Loucy (cell line): ENCODE measurements around the gene C12orf75.

Experiments used
- H2AFZ ChIP-seq: fragments of 200-600 bp; sonication (generic); 2 replicates; pipeline ENCODE4 v1.6.0; 2016; ENCODE audit warnings: antibody characterized with exemption, mild to moderate bottlenecking, low read length, moderate library complexity
- H3F3A ChIP-seq: fragments of 200-600 bp; 2 replicates; pipeline ENCODE4 v1.6.0; 2016; ENCODE audit warnings: antibody characterized with exemption, low read depth, mild to moderate bottlenecking
- H3K27me3 ChIP-seq: fragments of 200-600 bp; sonication (generic); 2 replicates; pipeline ENCODE4 v1.6.1; 2014; ENCODE audit warnings: low read length, mild to moderate bottlenecking; ENCODE audit not compliant: insufficient read depth, poor library complexity, severe bottlenecking
- H3K36me3 ChIP-seq: fragments of 200-600 bp; sonication (generic); 2 replicates; pipeline ENCODE4 v1.6.1; 2016; ENCODE audit warnings: low read length; ENCODE audit not compliant: insufficient read depth
- H3K4me1 ChIP-seq: fragments of 200-600 bp; sonication (generic); 2 replicates; pipeline ENCODE4 v1.5.1; 2014; ENCODE audit warnings: low read length, mild to moderate bottlenecking; ENCODE audit not compliant: insufficient read depth, poor library complexity, severe bottlenecking
- H3K4me2 ChIP-seq: fragments of 200-600 bp; sonication (generic); 2 replicates; pipeline ENCODE4 v1.6.0; 2014; ENCODE audit warnings: antibody characterized with exemption, low read length, low read depth, mild to moderate bottlenecking; ENCODE audit not compliant: poor library complexity, severe bottlenecking
- H3K4me3 ChIP-seq: fragments of 200-600 bp; sonication (generic); 2 replicates; pipeline ENCODE4 v1.5.1; 2014; ENCODE audit warnings: low read length, mild to moderate bottlenecking, mixed read lengths; ENCODE audit not compliant: poor library complexity, severe bottlenecking
- H3K79me2 ChIP-seq: fragments of 200-600 bp; sonication (generic); 2 replicates; pipeline ENCODE4 v1.6.1; 2014; ENCODE audit warnings: low read length; ENCODE audit not compliant: insufficient read depth
- H3K9ac ChIP-seq: fragments of 200-600 bp; sonication (generic); 2 replicates; pipeline ENCODE4 v1.6.0; 2014; ENCODE audit warnings: mild to moderate bottlenecking, low read depth, low read length, moderate library complexity; ENCODE audit not compliant: poor library complexity, severe bottlenecking
- H3K9me2 ChIP-seq: fragments of 200-600 bp; sonication (generic); replicated peaks from 2 replicates; pipeline ENCODE4 v1.6.1; 2016; ENCODE audit warnings: low read depth, low read length, mixed read lengths
- H3K9me3 ChIP-seq: fragments of 200-600 bp; sonication (generic); 2 replicates; pipeline ENCODE4 v1.6.1; 2014; ENCODE audit warnings: mild to moderate bottlenecking, antibody characterized with exemption, low read length, low read depth; ENCODE audit not compliant: insufficient read depth
- H4K20me1 ChIP-seq: fragments of 200-600 bp; sonication (generic); 2 replicates; pipeline ENCODE4 v1.6.0; 2014; ENCODE audit warnings: antibody characterized with exemption, low read length, mild to moderate bottlenecking; ENCODE audit not compliant: insufficient read depth, poor library complexity, severe bottlenecking
- EZH2phosphoT487 ChIP-seq: fragments of 200-600 bp; IDR thresholded peaks from 2 replicates; pipeline ENCODE4 v1.6.1; 2018; ENCODE audit warnings: antibody characterized with exemption, mild to moderate bottlenecking, moderate library complexity, borderline replicate concordance
- TF ChIP-seq, protein P1 (sequence below): fragments of 200-600 bp; sonication (generic); conservative IDR thresholded peaks from 2 replicates; pipeline ENCODE4 v1.5.1; 2014; ENCODE audit warnings: mild to moderate bottlenecking, antibody characterized with exemption, low read length

C12orf75 gene

DNA sequence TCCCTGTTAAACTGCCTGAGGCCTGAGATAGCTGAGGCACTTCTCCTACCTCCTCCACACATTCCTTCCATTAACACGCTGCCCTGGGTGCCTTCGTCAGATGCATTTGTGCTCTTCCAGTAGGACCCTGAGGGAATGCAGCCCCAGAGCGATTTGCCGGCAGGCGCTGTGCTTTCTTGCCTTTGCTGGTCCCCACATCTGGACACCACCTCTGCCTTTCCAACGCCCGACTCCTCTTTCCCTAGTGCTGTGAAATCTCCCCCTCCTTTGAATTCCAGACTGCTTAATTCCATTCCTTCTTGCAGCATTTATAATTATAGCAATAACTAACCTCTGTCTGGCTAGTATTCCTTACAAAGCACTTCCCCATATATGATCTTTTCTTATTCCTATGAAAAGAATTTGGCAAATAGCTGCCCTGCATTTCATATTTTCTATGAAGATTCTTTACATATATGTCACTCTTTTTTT, 88.4 kb downstream of the C12orf75 start:
- Histone ChIP-seq H3F3A (no peaks in the 10 kb centered on the region), H3K36me3 (no peaks in the 10 kb centered on the region), H3K79me2 (no peaks in the 10 kb centered on the region), H4K20me1 (no peaks in the 10 kb centered on the region), H3K9me2 (no peaks in the 10 kb centered on the region), H3K4me2 (no peak overlapping the region), H3K4me3 (no peak overlapping the region), H3K9me3 (no peaks in the 10 kb centered on the region), H2AFZ (no peak overlapping the region), H3K9ac (no peak overlapping the region), H3K4me1 (no peaks in the 10 kb centered on the region), H3K27me3 (no peaks in the 10 kb centered on the region)
- no peak for TF ChIP-seq EZH2phosphoT487
- TF ChIP-seq, protein P1, sequence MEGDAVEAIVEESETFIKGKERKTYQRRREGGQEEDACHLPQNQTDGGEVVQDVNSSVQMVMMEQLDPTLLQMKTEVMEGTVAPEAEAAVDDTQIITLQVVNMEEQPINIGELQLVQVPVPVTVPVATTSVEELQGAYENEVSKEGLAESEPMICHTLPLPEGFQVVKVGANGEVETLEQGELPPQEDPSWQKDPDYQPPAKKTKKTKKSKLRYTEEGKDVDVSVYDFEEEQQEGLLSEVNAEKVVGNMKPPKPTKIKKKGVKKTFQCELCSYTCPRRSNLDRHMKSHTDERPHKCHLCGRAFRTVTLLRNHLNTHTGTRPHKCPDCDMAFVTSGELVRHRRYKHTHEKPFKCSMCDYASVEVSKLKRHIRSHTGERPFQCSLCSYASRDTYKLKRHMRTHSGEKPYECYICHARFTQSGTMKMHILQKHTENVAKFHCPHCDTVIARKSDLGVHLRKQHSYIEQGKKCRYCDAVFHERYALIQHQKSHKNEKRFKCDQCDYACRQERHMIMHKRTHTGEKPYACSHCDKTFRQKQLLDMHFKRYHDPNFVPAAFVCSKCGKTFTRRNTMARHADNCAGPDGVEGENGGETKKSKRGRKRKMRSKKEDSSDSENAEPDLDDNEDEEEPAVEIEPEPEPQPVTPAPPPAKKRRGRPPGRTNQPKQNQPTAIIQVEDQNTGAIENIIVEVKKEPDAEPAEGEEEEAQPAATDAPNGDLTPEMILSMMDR = no peak

DNA sequence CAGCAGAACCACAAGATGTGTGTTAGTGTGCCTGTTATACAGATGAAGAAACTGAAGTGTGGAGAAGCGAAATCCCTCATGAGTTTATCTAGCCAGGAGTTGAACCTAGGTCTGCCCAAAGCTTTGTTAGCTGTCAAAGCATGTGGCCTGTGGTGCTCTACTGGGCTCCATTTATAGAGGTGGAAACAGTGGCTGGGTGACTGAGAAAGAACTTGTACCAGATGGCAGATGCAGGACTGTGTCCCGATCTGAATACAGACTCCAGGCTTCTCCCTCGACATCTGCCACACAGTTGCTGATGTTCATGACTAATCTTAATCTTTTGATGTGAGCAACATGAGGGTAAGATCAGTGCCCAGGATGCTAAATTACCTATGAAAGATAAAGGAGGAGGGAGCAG, 89.1 kb downstream of the C12orf75 start:
- Histone ChIP-seq H3K9me3 (no peaks in the 10 kb centered on the region), H3K4me1 (no peaks in the 10 kb centered on the region)

DNA sequence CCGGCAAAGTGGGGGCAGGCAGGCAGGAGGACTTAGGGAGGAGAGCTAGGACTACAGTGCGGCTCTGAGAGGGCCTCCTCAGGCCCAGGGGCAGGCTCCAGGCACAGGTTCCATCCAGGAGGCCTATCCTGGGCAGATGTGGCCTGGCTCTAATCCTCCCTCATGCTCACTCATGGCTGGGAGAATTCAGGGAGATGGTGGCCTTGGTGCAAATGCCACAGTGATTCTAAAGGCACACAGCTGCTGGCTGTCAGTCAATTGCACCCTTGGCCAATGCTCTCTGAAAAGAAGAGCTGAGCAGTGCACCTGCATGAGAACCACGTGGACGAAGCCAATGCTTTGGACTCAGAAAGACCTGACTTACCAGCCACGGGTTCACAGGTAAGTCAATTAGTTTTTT, 89.6 kb downstream of the C12orf75 start:
- Histone ChIP-seq H4K20me1 (no peaks in the 10 kb centered on the region), H3K4me2 (no peak overlapping the region), H3K4me1 (no peaks in the 10 kb centered on the region), H3K4me3 (no peak overlapping the region), H2AFZ (no peak overlapping the region), H3K9ac (no peak overlapping the region), H3K79me2 (no peaks in the 10 kb centered on the region), H3K9me2 (no peaks in the 10 kb centered on the region), H3K27me3 (no peaks in the 10 kb centered on the region), H3K36me3 (no peaks in the 10 kb centered on the region), H3F3A (no peaks in the 10 kb centered on the region), H3K9me3 (no peaks in the 10 kb centered on the region)
- no peak for TF ChIP-seq EZH2phosphoT487
- TF ChIP-seq, protein P1 = no peak

More for the DNA sequence above, 89.1 kb downstream of the C12orf75 start:
- TF ChIP-seq EZH2phosphoT487 = no peak
- TF ChIP-seq, protein P1 = no peak
- Histone ChIP-seq H3K9ac (no peak overlapping the region), H3K27me3 (no peaks in the 10 kb centered on the region), H3F3A (no peaks in the 10 kb centered on the region), H3K4me3 (no peak overlapping the region), H3K36me3 (no peaks in the 10 kb centered on the region), H3K4me2 (no peak overlapping the region), H2AFZ (no peak overlapping the region), H3K79me2 (no peaks in the 10 kb centered on the region), H4K20me1 (no peaks in the 10 kb centered on the region), H3K9me2 (no peaks in the 10 kb centered on the region)
